ENCODE results near the gene GLIS1. TPM values are rescaled to one million over a fixed set of nuclear protein-coding genes. Genes with fewer than 3 reads are reported as not detected.

Gene GLIS1
- total and polyA plus RNA-seq, 10 of the 15 experiments (the other 5 are each of a cell fraction or from before 2014, with no cell fraction given), result not detected

GRCh38 chr1:53483656-53484055, 255.3 kb downstream of the GLIS1 start:
- ATAC-seq (no peak), FAIRE-seq (no peak), DNase-seq (ENCODE audit: low read depth, low spot score) (no peak)
- Histone ChIP-seq H3K27me3 (replicated peaks in 1 of 2; ENCODE audit: control insufficient read depth in 2 of 2, insufficient read depth in 2 of 2, low read length in 1 of 2) (peaks cover 5% of the 10 kb centered on the region in 2 experiments; a peak in 2 of 4 replicates), H4K20me1 (ENCODE audit: control insufficient read depth, insufficient read depth) (no peaks in the 10 kb centered on the region; the same call in 1 of the 2 replicates), H3K4me2 (ENCODE audit: control insufficient read depth, insufficient read depth) (no peak overlapping the region), H3K79me2 (ENCODE audit: control insufficient read depth, insufficient read depth, low read length) (no peaks in the 10 kb centered on the region), H3K9ac (ENCODE audit: control insufficient read depth, insufficient read depth, low read length) (no peak overlapping the region), H3K36me3 (ENCODE audit: control insufficient read depth in 2 of 2, insufficient read depth in 2 of 2, low read length in 1 of 2) (no peaks in the 10 kb centered on the region), H2AFZ (ENCODE audit: control insufficient read depth, low read depth, low read length) (no peak overlapping the region), H3K4me3 (no peak overlapping the region), H3K4me1 (ENCODE audit: control insufficient read depth, insufficient read depth, low read length) (no peaks in the 10 kb centered on the region), H3K9me3 (replicated peaks; ENCODE audit: control insufficient read depth, insufficient read depth, low read length) (no peaks in the 10 kb centered on the region), H3K27ac (ENCODE audit: control insufficient read depth, insufficient read depth) (no peak overlapping the region)
- ChIA-PET RAD21 (ENCODE audit: unreplicated experiment) (interaction anchor here (1.1 to 1.2 kb wide), 2 partner anchors 40 to 153 kb away, joined by 3 read pairs; no protein-coding TSS in a partner anchor), CTCF (interaction anchor here (0.6 to 1.3 kb wide), 6 partner anchors 34 to 270 kb away, joined by 3 to 6 read pairs (median 4); no protein-coding TSS in a partner anchor), POLR2A (no interaction called here), SMC1A (ENCODE audit: uncharacterized antibody, unreplicated experiment) (no interaction called here)
- TF ChIP-seq ZBTB4 (CRISPR knock-in tag; IDR thresholded peaks at IDR 0.05), result no peak
- 8% methylated on average over 4 of the region's 4 CpGs for WGBS (ENCODE audit: insufficient coverage, insufficient replicate concordance, low lambda C conversion rate, missing lambda C conversion rate)
- intact Hi-C loops (cut with micrococcal nuclease; ENCODE audit: unreplicated experiment) (loop anchor here (2.0 to 10.0 kb wide), 2 partner anchors 205 to 471 kb away; no protein-coding TSS in a partner anchor), in situ Hi-C loops (cut with MboI) (loop anchor here (25.0 kb wide), 1 partner anchor 479 kb away; no protein-coding TSS in a partner anchor)
- no TSS peak for BruUV-seq (replicated peaks)

- intact Hi-C loops (cut with micrococcal nuclease; ENCODE audit: unreplicated experiment) (loop anchor here (10.0 kb wide), 1 partner anchor 472 kb away; no protein-coding TSS in a partner anchor), in situ Hi-C loops (cut with MboI) (loop anchor here (25.0 kb wide), 1 partner anchor 479 kb away; no protein-coding TSS in a partner anchor)
- no peak for ATAC-seq
- no TSS peak for BruUV-seq (replicated peaks)
- peaks cover 5% of the 10 kb centered on the region in 2 experiments; a peak in 2 of 4 replicates for H3K27me3 ChIP-seq (replicated peaks in 1 of 2; ENCODE audit: control insufficient read depth in 2 of 2, insufficient read depth in 2 of 2, low read length in 1 of 2)
- no peaks in the 10 kb centered on the region for H3K79me2 ChIP-seq (ENCODE audit: control insufficient read depth, insufficient read depth, low read length)
- no peak for DNase-seq (ENCODE audit: low read depth, low spot score)
- no peak overlapping the region for H3K4me3 ChIP-seq
- no peak overlapping the region for H3K9ac ChIP-seq (ENCODE audit: control insufficient read depth, insufficient read depth, low read length)
- no peaks in the 10 kb centered on the region for H3K9me3 ChIP-seq (replicated peaks; ENCODE audit: control insufficient read depth, insufficient read depth, low read length)
- no peaks in the 10 kb centered on the region for H3K4me1 ChIP-seq (ENCODE audit: control insufficient read depth, insufficient read depth, low read length)
- no peak overlapping the region for H2AFZ ChIP-seq (ENCODE audit: control insufficient read depth, low read depth, low read length)
- no peak overlapping the region for H3K27ac ChIP-seq (ENCODE audit: control insufficient read depth, insufficient read depth)
- no peaks in the 10 kb centered on the region for H3K36me3 ChIP-seq (ENCODE audit: control insufficient read depth in 2 of 2, insufficient read depth in 2 of 2, low read length in 1 of 2)
- POLR2A ChIA-PET, result no interaction called here
- H3K4me2 ChIP-seq (ENCODE audit: control insufficient read depth, insufficient read depth), result no peak overlapping the region
- 44% methylated on average over 9 of the region's 9 CpGs for WGBS (ENCODE audit: insufficient coverage, insufficient replicate concordance, low lambda C conversion rate, missing lambda C conversion rate)
- no peak for FAIRE-seq
- RAD21 ChIA-PET (ENCODE audit: unreplicated experiment), result no interaction called here
- CTCF ChIA-PET, result interaction anchor here (0.6 to 1.2 kb wide), 4 partner anchors 58 to 271 kb away, joined by 3 to 6 read pairs (median 4); no protein-coding TSS in a partner anchor
- no peaks in the 10 kb centered on the region; the same call in 1 of the 2 replicates for H4K20me1 ChIP-seq (ENCODE audit: control insufficient read depth, insufficient read depth)
- SMC1A ChIA-PET (ENCODE audit: uncharacterized antibody, unreplicated experiment), result interaction anchor here (0.6 kb wide), 1 partner anchor 130 kb away, joined by 3 read pairs; no protein-coding TSS in a partner anchor
- TF ChIP-seq ZNF592 (IDR thresholded peaks at IDR 0.05) (no peak), MYB (IDR thresholded peaks at IDR 0.05; ENCODE audit: borderline replicate concordance, low read depth, low read length) (no peak), BHLHE40 (IDR thresholded peaks at IDR 0.05; ENCODE audit: borderline replicate concordance in 1 of 2, low read depth in 2 of 2, low read length in 1 of 2) (no peak), ZNF207 (IDR thresholded peaks at IDR 0.05; ENCODE audit: borderline replicate concordance) (no peak), MTA3 (IDR thresholded peaks at IDR 0.05; ENCODE audit: borderline replicate concordance, low read length) (no peak), IKZF2 (IDR thresholded peaks at IDR 0.05) (no peak)
These were observed 255.8 kb downstream of the GLIS1 start for GRCh38 chr1:53483170-53483569.

All from GM12878 (cell line).